Activated gamma-delta T cell treated with Interleukin-2 at 50 U/mL for 16 hours (primary cell): ENCODE measurements around the gene NEUROD4.

Experiments
- DNase-seq: peaks from one replicate; pipeline ENCODE4 v3.0.0-alpha.2; 2020

Gene NEUROD4

DNA sequence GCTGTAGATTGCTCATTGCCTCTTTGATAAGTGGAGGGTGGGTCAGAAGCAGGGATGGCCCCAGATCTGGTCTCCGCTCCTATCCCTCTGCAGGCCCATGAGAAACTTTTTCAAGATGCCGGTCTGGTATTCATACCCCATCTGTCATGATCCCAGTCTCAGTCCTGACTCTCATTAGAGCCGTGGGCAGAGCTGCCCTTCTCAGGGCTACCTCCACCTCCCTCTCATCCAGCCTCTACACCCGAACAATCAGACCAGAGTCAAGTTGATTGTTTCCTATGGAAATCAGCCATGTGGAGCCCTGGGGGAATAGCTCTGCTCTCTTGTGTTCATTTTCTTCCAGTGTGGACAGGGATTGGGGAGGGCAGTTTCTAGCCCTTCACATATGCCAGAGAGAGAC, 45.8 kb downstream of the NEUROD4 start:
- DNase-seq = no peak

DNA sequence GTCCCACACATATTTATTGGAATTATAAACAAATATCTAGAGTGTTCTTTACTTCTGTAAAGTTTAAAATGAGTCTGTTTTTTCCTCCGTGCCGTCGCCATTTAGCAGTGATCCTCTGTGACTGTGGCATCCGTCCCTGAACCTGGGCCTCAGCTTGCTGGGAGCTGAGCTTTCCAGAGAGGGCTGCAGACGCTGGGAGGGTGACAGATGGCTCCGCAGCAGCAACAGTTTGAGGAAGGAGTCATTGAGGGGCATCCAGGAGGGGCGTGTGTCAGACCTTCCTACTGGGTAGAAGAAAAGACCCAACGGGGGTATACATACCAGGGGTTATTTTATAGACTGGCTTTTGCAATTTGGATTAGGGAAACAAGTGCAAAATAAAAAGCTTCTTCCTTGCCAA, 47.9 kb downstream of the NEUROD4 start:
- no peak for DNase-seq

- no peak for DNase-seq
Measured at GRCh38 chr12:55068416-55069010, 48.7 kb downstream of the NEUROD4 start.

DNA sequence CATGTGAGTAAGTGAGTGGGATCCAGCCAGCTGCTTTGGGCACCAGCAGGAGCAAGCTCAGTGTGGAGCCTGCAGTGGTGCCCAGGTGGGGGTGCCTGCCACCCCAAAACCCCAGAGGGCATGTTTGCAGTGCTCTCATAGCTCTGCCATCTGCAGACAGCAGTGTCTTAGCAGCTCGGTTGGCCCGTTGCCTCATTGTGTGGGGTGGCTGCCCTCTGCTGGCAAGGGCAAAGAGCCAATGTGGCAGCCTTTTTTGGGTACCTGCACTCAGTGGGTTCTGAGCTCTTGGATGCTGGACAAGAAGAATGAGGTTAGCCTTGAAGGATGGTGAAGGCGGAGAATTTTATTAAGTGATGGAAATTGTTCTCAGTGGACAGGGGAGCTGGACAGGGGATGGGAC, 52.3 kb downstream of the NEUROD4 start:
- peak; percentile 69 for DNase-seq

DNA sequence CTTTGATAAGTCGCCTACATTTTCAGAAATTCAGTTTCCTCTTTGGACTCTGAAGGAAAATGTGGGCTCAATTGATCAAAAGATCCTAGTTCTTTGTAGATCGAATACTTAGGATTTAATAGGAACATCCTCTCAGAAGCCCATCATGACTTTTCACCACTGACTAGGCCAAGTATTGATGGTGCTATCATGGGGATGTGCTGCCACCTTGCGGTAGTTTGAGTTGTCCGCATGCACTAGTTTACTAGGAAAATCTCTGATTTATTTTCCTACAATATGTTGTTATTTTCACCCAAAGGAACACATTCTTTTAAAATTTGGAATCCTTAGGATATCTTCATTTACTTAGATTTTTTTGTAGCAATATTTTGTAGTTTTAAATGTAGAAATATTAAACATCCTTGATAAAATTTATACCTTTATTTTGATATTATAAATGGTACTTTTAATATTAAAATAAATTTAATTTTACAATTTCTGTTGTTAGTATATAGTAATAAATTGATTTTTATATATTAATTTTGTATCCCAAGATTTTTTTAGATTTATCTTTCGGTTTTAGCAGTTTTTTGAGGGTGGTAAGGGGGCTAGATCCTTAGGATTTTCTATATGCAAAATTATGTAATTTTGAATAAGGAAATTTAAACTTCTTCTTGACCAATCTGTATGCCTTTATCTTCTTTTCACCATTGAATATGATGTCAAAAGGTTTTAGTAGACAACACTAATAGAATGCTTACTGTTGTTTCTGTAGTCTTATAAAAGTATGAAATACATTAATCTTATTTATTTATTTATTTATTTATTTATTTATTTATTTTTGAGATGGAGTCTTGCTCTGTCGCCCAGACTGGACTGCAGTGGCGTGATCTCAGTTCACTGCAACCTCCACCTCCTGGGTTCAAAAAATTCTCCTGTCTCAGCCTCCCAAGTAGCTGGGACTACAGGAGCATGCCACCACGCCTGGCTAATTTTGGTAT, 53.6 kb downstream of the NEUROD4 start:
- peak; percentile 81 for DNase-seq

DNA sequence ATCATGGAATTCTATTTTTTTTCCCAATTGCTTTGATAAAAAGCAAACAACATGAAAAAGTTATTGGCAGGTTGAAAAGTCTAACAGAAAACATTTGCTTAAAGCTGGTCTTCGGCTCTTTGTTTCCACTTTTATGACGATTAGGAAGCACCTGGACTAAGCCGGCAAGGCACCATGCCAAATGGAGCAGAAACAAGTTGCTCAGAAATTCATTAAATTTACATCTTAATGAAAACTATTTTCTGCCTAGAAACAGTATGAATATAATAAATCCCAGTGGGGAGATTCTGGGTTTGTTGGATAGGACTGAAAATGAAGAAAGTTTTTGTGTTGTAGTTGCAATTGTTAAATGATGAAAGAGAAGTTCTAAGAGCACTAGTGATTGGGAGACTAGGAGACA, 55.0 kb downstream of the NEUROD4 start:
- no peak for DNase-seq
